ENCODE measurements around the gene NPAS2. TPM values are rescaled to one million over a fixed set of nuclear protein-coding genes. Genes with fewer than 3 reads are reported as not detected.

NPAS2 gene
- polyA plus RNA-seq, 6 donors from 2014 or later, result not detected

- Mint-ChIP-seq H3K36me3 (no peaks in the 10 kb centered on the region), H3K4me1 (peaks cover 13 to 23% (median 14%) of the 10 kb centered on the region in 3 donors), H3K27me3 (peaks cover 10 to 29% (median 11%) of the 10 kb centered on the region in 3 donors), H3K9me3 (no peaks in the 10 kb centered on the region), H3K27ac (peak overlapping the region in 1 of 6 donors; percentile 70), H3K4me3 (no peak overlapping the region)
- DNase-seq (no peak), ATAC-seq (ENCODE audit: low read depth in 2 of 2) (no peak)
These were observed 158.7 kb downstream of the NPAS2 start for GRCh38 chr2:100978582-100979191.

- Mint-ChIP-seq H3K4me3 (no peak overlapping the region), H3K9me3 (no peaks in the 10 kb centered on the region), H3K27ac (no peak overlapping the region), H3K4me1 (peaks cover 16 to 23% (median 18%) of the 10 kb centered on the region in 3 donors), H3K36me3 (no peaks in the 10 kb centered on the region), H3K27me3 (peaks cover 12 to 29% (median 15%) of the 10 kb centered on the region in 3 donors)
- no peak for ATAC-seq (ENCODE audit: low read depth in 2 of 2)
- DNase-seq, result no peak
These were observed 160.1 kb downstream of the NPAS2 start for GRCh38 chr2:100980046-100980445.

- peaks cover 17 to 23% (median 19%) of the 10 kb centered on the region in 3 donors for H3K4me1 Mint-ChIP-seq
- H3K27ac Mint-ChIP-seq, result no peak overlapping the region
- ATAC-seq (ENCODE audit: low read depth in 2 of 2) (no peak), DNase-seq (no peak)
- no peaks in the 10 kb centered on the region for H3K36me3 Mint-ChIP-seq
- H3K4me3 Mint-ChIP-seq, result no peak overlapping the region
- H3K9me3 Mint-ChIP-seq, result no peaks in the 10 kb centered on the region
- H3K27me3 Mint-ChIP-seq, result peaks cover 14 to 29% (median 16%) of the 10 kb centered on the region in 3 donors
These were observed 161.1 kb downstream of the NPAS2 start for GRCh38 chr2:100981011-100981410.

- Mint-ChIP-seq H3K27ac (no peak overlapping the region), H3K27me3 (peaks cover 14 to 29% (median 16%) of the 10 kb centered on the region in 3 donors)
- no peak for ATAC-seq (ENCODE audit: low read depth in 2 of 2)
These were observed 162.5 kb downstream of the NPAS2 start for GRCh38 chr2:100982431-100982861.

GRCh38 chr2:100983201-100983600, 163.3 kb downstream of the NPAS2 start:
- H3K27ac Mint-ChIP-seq, result no peak overlapping the region
- ATAC-seq (ENCODE audit: low read depth in 2 of 2) (no peak), DNase-seq (no peak)
- no peaks in the 10 kb centered on the region for H3K9me3 Mint-ChIP-seq
- H3K4me3 Mint-ChIP-seq, result no peak overlapping the region
- H3K4me1 Mint-ChIP-seq, result peaks cover 4 to 8% (median 6%) of the 10 kb centered on the region in 3 donors
- peaks cover 12 to 29% (median 14%) of the 10 kb centered on the region in 3 donors for H3K27me3 Mint-ChIP-seq
- H3K36me3 Mint-ChIP-seq, result no peaks in the 10 kb centered on the region

More at GRCh38 chr2:100982431-100982861, 162.5 kb downstream of the NPAS2 start:
- DNase-seq, result no peak
- Mint-ChIP-seq H3K36me3 (no peaks in the 10 kb centered on the region), H3K4me3 (no peak overlapping the region), H3K9me3 (no peaks in the 10 kb centered on the region), H3K4me1 (peaks cover 8 to 9% (median 8%) of the 10 kb centered on the region in 3 donors)

GRCh38 chr2:100983684-100984310, 163.9 kb downstream of the NPAS2 start:
- Mint-ChIP-seq H3K4me3 (no peak overlapping the region), H3K36me3 (no peaks in the 10 kb centered on the region), H3K27me3 (peaks cover 6 to 29% (median 14%) of the 10 kb centered on the region in 3 donors), H3K4me1 (peaks cover 0 to 6% (median 4%) of the 10 kb centered on the region in 3 donors), H3K27ac (no peak overlapping the region), H3K9me3 (no peaks in the 10 kb centered on the region)
- no peak for DNase-seq
- no peak for ATAC-seq (ENCODE audit: low read depth in 2 of 2)

GRCh38 chr2:100984892-100985307, 165.0 kb downstream of the NPAS2 start:
- Mint-ChIP-seq H3K36me3 (no peaks in the 10 kb centered on the region), H3K27me3 (peaks cover 8 to 29% (median 14%) of the 10 kb centered on the region in 3 donors), H3K9me3 (no peaks in the 10 kb centered on the region), H3K27ac (peak overlapping the region in 3 of 6 donors; percentile 16 to 57 (median 39)), H3K4me1 (peaks cover 0 to 6% (median 4%) of the 10 kb centered on the region in 3 donors), H3K4me3 (no peak overlapping the region)
- ATAC-seq (ENCODE audit: low read depth in 2 of 2) (peak; percentile 76 to 82), DNase-seq (peak; percentile 61)

- DNase-seq (no peak), ATAC-seq (ENCODE audit: low read depth in 2 of 2) (no peak)
- no peak overlapping the region for H3K27ac Mint-ChIP-seq
- no peaks in the 10 kb centered on the region for H3K36me3 Mint-ChIP-seq
- peaks cover 0 to 6% (median 4%) of the 10 kb centered on the region in 3 donors for H3K4me1 Mint-ChIP-seq
- peaks cover 8 to 24% (median 16%) of the 10 kb centered on the region in 3 donors for H3K27me3 Mint-ChIP-seq
- H3K4me3 Mint-ChIP-seq, result no peak overlapping the region
- no peaks in the 10 kb centered on the region for H3K9me3 Mint-ChIP-seq
These were observed 166.2 kb downstream of the NPAS2 start for GRCh38 chr2:100986157-100986556.

GRCh38 chr2:100987536-100987935, 167.6 kb downstream of the NPAS2 start:
- no peak for ATAC-seq (ENCODE audit: low read depth in 2 of 2)

GRCh38 chr2:100987974-100988373, 168.0 kb downstream of the NPAS2 start:
- H3K27me3 Mint-ChIP-seq, result peaks cover 8 to 10% (median 8%) of the 10 kb centered on the region in 3 donors
- peaks cover 0 to 2% (median 0%) of the 10 kb centered on the region in 7 donors for H3K9me3 Mint-ChIP-seq
- no peaks in the 10 kb centered on the region for H3K36me3 Mint-ChIP-seq
- no peak overlapping the region for H3K4me3 Mint-ChIP-seq
- H3K4me1 Mint-ChIP-seq, result peaks cover 10 to 17% (median 14%) of the 10 kb centered on the region in 3 donors
- H3K27ac Mint-ChIP-seq, result no peak overlapping the region
- DNase-seq (no peak), ATAC-seq (ENCODE audit: low read depth in 2 of 2) (no peak)

More at GRCh38 chr2:100987536-100987935, 167.6 kb downstream of the NPAS2 start:
- DNase-seq, result no peak
- Mint-ChIP-seq H3K4me1 (peaks cover 8 to 13% (median 13%) of the 10 kb centered on the region in 3 donors), H3K27ac (no peak overlapping the region), H3K27me3 (peaks cover 8 to 12% (median 12%) of the 10 kb centered on the region in 3 donors), H3K36me3 (no peaks in the 10 kb centered on the region), H3K4me3 (no peak overlapping the region), H3K9me3 (peaks cover 0 to 2% (median 0%) of the 10 kb centered on the region in 7 donors)

- H3K36me3 Mint-ChIP-seq, result no peaks in the 10 kb centered on the region
- H3K4me3 Mint-ChIP-seq, result no peak overlapping the region
- H3K4me1 Mint-ChIP-seq, result peaks cover 10 to 18% (median 14%) of the 10 kb centered on the region in 3 donors
- peak overlapping the region in 2 of 6 donors; percentile 14 to 53 for H3K27ac Mint-ChIP-seq
- H3K27me3 Mint-ChIP-seq, result peaks cover 8 to 10% (median 8%) of the 10 kb centered on the region in 3 donors
- ATAC-seq (ENCODE audit: low read depth in 2 of 2) (no peak), DNase-seq (no peak)
- peaks cover 0 to 2% (median 0%) of the 10 kb centered on the region in 7 donors for H3K9me3 Mint-ChIP-seq
These were observed 168.9 kb downstream of the NPAS2 start for GRCh38 chr2:100988630-100989417.

- H3K36me3 Mint-ChIP-seq, result no peaks in the 10 kb centered on the region
- DNase-seq, result no peak
- ATAC-seq (ENCODE audit: low read depth in 2 of 2), result no peak
- H3K27me3 Mint-ChIP-seq, result peaks cover 7 to 10% (median 8%) of the 10 kb centered on the region in 3 donors
- peaks cover 10 to 18% (median 14%) of the 10 kb centered on the region in 3 donors for H3K4me1 Mint-ChIP-seq
- peaks cover 0 to 2% (median 0%) of the 10 kb centered on the region in 7 donors for H3K9me3 Mint-ChIP-seq
- peak overlapping the region in 2 of 6 donors; percentile 12 to 53 for H3K27ac Mint-ChIP-seq
- peak overlapping the region in 1 of 8 donors; percentile 10 for H3K4me3 Mint-ChIP-seq
These were observed 169.7 kb downstream of the NPAS2 start for GRCh38 chr2:100989666-100990065.

- H3K27me3 Mint-ChIP-seq, result peaks cover 2 to 5% (median 4%) of the 10 kb centered on the region in 3 donors
- no peaks in the 10 kb centered on the region for H3K36me3 Mint-ChIP-seq
- ATAC-seq (ENCODE audit: low read depth in 2 of 2) (no peak), DNase-seq (no peak)
- H3K9me3 Mint-ChIP-seq, result peaks cover 0 to 2% (median 0%) of the 10 kb centered on the region in 7 donors
- peak overlapping the region in 1 of 6 donors; percentile 53 for H3K27ac Mint-ChIP-seq
- peaks cover 6 to 18% (median 9%) of the 10 kb centered on the region in 3 donors for H3K4me1 Mint-ChIP-seq
- H3K4me3 Mint-ChIP-seq, result no peak overlapping the region
These were observed 170.2 kb downstream of the NPAS2 start for GRCh38 chr2:100990166-100990565.

Measured in naive B cell (primary cell).